ENCODE data around the gene LCN6.

GRCh38 chr9:136792321-136793085, 44.2 kb upstream of the LCN6 start:
- TF ChIP-seq POLR2A (IDR thresholded peaks at IDR 0.05) (no peak), CTCF (IDR thresholded peaks at IDR 0.05) (no peak)

Measured in right lobe of liver (tissue), 4 donors.